Endothelial cell of umbilical vein (primary cell): ENCODE results near the gene SH3RF1.

Source experiments
- CTCF ChIP-seq, 2 donors: IDR thresholded peaks; 1 replicate in 1 of 2; 2 replicates in 1 of 2; pipeline ENCODE4 v1.5.1; 2011; ENCODE audit warnings: low read length in 2 of 2, mild to moderate bottlenecking in 2 of 2, moderate library complexity in 2 of 2, control low read depth in 1 of 2, inconsistent platforms in 1 of 2, low read depth in 1 of 2; ENCODE audit not compliant: insufficient read depth in 1 of 2; ENCODE audit errors: extremely low read depth in 1 of 2
- EZH2 ChIP-seq: IDR thresholded peaks from 2 replicates; pipeline ENCODE4 v1.6.1; 2012; ENCODE audit warnings: borderline replicate concordance, low read depth, mild to moderate bottlenecking, moderate library complexity, low read length, inconsistent platforms; ENCODE audit not compliant: severe bottlenecking
- FOS ChIP-seq: IDR thresholded peaks from 2 replicates; pipeline ENCODE4 v1.6.1; 2011; ENCODE audit warnings: mild to moderate bottlenecking, low read length, moderate library complexity, borderline replicate concordance; ENCODE audit not compliant: insufficient read depth
- JUN ChIP-seq: IDR thresholded peaks from 2 replicates; pipeline ENCODE4 v1.6.1; 2011; ENCODE audit warnings: borderline replicate concordance, low read depth; ENCODE audit not compliant: insufficient read length, insufficient read depth
- MAX ChIP-seq: IDR thresholded peaks from 2 replicates; pipeline ENCODE4 v1.6.1; 2011; ENCODE audit not compliant: insufficient read depth, insufficient read length
- MYC ChIP-seq: IDR thresholded peaks from one replicate; pipeline ENCODE4 v1.6.1; 2011; ENCODE audit warnings: mild to moderate bottlenecking, low read depth, low read length
- POLR2A ChIP-seq: IDR thresholded peaks from 2 replicates; pipeline ENCODE4 v1.6.1; 2012; ENCODE audit warnings: low read depth, mild to moderate bottlenecking, control low read depth, low read length
- POLR2AphosphoS5 ChIP-seq: IDR thresholded peaks from 2 replicates; pipeline ENCODE4 v1.6.1; 2012; ENCODE audit warnings: low read depth, mild to moderate bottlenecking, control low read depth, low read length, moderate library complexity; ENCODE audit not compliant: insufficient read depth

- TF ChIP-seq CTCF (IDR thresholded peaks at IDR 0.05; ENCODE audit: extremely low read depth in 1 of 2, insufficient read depth in 1 of 2, low read depth in 1 of 2, low read length in 2 of 2) (no peak), POLR2A (no peak), POLR2AphosphoS5 (no peak), FOS (no peak), EZH2 (no peak), JUN (no peak), MYC (no peak), MAX (no peak)
These were observed 162.5 kb downstream of the SH3RF1 start for GRCh38 chr4:169108303-169108702.
